K562 (cell line): ENCODE data around the gene RPLP2. TPM values are rescaled to one million over a fixed set of nuclear protein-coding genes. Genes with fewer than 3 reads are reported as not detected.

Experiments used
- CBX2 ChIP-seq: fragments of 200-600 bp; sonication (generic); IDR thresholded peaks from one replicate; pipeline ENCODE4 v1.6.1; 2012; ENCODE audit warnings: mild to moderate bottlenecking, low read length, inconsistent platforms; ENCODE audit not compliant: insufficient read depth, poor library complexity, severe bottlenecking
- CREBBP ChIP-seq: IDR thresholded peaks from one replicate; pipeline ENCODE4 v1.6.1; 2012; ENCODE audit warnings: low read depth, mild to moderate bottlenecking, control low read depth, inconsistent platforms, low read length
- ESRRB ChIP-seq: fragments of 250-450 bp; sonication (Bioruptor Pico); IDR thresholded peaks from 2 replicates; pipeline ENCODE4 v1.5.0; 2020; ENCODE audit warnings: mild to moderate bottlenecking, moderate library complexity, borderline replicate concordance
- EZH2 ChIP-seq: IDR thresholded peaks from 2 replicates; pipeline ENCODE4 v1.6.1; 2012; ENCODE audit warnings: low read depth, mild to moderate bottlenecking, inconsistent platforms, low read length, borderline replicate concordance
- HLTF ChIP-seq: fragments of 450-650 bp; IDR thresholded peaks from 2 replicates; pipeline ENCODE4 v1.6.1; 2016
- KDM2B ChIP-seq: fragments of 250-450 bp; sonication (Bioruptor Pico); IDR thresholded peaks from 2 replicates; pipeline ENCODE4 v1.8.0; 2021; ENCODE audit warnings: mild to moderate bottlenecking, moderate library complexity
- KHSRP ChIP-seq: fragments of 450-650 bp; IDR thresholded peaks from 2 replicates; pipeline ENCODE4 v1.6.1; 2017
- ZBTB17 ChIP-seq: fragments of 450-650 bp; formaldehyde crosslinking; IDR thresholded peaks from 2 replicates; pipeline ENCODE4 v1.4.0; 2020; ENCODE audit warnings: mild to moderate bottlenecking
- ZKSCAN3 ChIP-seq: fragments of 250-450 bp; sonication (Bioruptor Pico); IDR thresholded peaks from 2 replicates; pipeline ENCODE4 v1.4.0; 2020
- ZNF232 ChIP-seq: sonication (generic); formaldehyde crosslinking; IDR thresholded peaks from 2 replicates; pipeline ENCODE4 v1.8.0; 2022; ENCODE audit warnings: mild to moderate bottlenecking, missing genetic modification reagents
- ZNF76 ChIP-seq: fragments of 250-450 bp; sonication (Bioruptor Pico); IDR thresholded peaks from 2 replicates; pipeline ENCODE4 v1.4.0; 2020; ENCODE audit warnings: mild to moderate bottlenecking, moderate library complexity, borderline replicate concordance
- polyA plus RNA-seq, 8 experiments: library from polyadenylated mRNA; depleted of rRNA in 4 of 8; stranded (reverse) in 5 of 8; unstranded in 3 of 8; fragments of >200 nt; fragmentation: Nextera tagmentation in 2 of 8; fragmentation: Illumina TruSeq in 1 of 8; extraction: Ambion mirVana in 2 of 8; extraction: Trizol in 1 of 8; gene quantifications; 2 replicates each; pipeline versions ENCODE4 v1.2.1 to v1.2.3, GENCODE V29; 2011 to 2014; ENCODE audit warnings: inconsistent platforms in 1 of 8, missing spikeins in 1 of 8
- total RNA-seq, 7 experiments: library from RNA; depleted of rRNA in 6 of 7; stranded (reverse); fragments of >200 nt in 6 of 7; fragmentation: Illumina TruSeq in 2 of 7; extraction: Trizol in 2 of 7; gene quantifications; 2 replicates each; pipeline versions ENCODE4 v1.2.1 to v1.2.3, GENCODE V29; 2011 to 2021; ENCODE audit warnings: low replicate concordance in 1 of 7
- TF ChIP-seq, protein P1 (sequence below): fragments of 450-650 bp; IDR thresholded peaks from 2 replicates; pipeline ENCODE4 v1.6.1; 2016; ENCODE audit warnings: borderline replicate concordance
- TF ChIP-seq, protein P2 (sequence below), 2 experiments: IDR thresholded peaks; 2 replicates each; pipeline ENCODE4 v1.6.1; 2011; ENCODE audit warnings: borderline replicate concordance in 1 of 2, control low read depth in 1 of 2, low read depth in 1 of 2, low read length in 1 of 2, mild to moderate bottlenecking in 1 of 2, mixed read lengths in 1 of 2, moderate library complexity in 1 of 2; ENCODE audit not compliant: insufficient read depth in 1 of 2, insufficient read length in 1 of 2, poor library complexity in 1 of 2, severe bottlenecking in 1 of 2; ENCODE audit errors: extremely low read depth in 1 of 2
- TF ChIP-seq, protein P3 (sequence below): fragments of 150-350 bp; IDR thresholded peaks from 2 replicates; pipeline ENCODE4 v1.6.1; 2014; ENCODE audit warnings: low read depth, mild to moderate bottlenecking, low read length, borderline replicate concordance
- TF ChIP-seq, protein P4 (sequence below), 2 experiments: fragments of 450-650 bp in 1 of 2; sonication (generic) in 1 of 2; formaldehyde crosslinking; conservative IDR thresholded peaks; 2 replicates each; pipeline versions ENCODE4 v1.4.0 to v1.8.1; 2020 to 2022; ENCODE audit warnings: mild to moderate bottlenecking in 1 of 2, missing genetic modification reagents in 1 of 2
- TF ChIP-seq, protein P5 (sequence below): IDR thresholded peaks from 2 replicates; pipeline ENCODE4 v1.6.1; 2011; ENCODE audit warnings: borderline replicate concordance, low read depth, mild to moderate bottlenecking, moderate library complexity, low read length; ENCODE audit not compliant: insufficient read depth, poor library complexity, severe bottlenecking

Gene RPLP2
- total and polyA plus RNA-seq, 9 of the 15 experiments (the other 6 are each of a cell fraction or from before 2014, with no cell fraction given): 528 to 3,807 (median 1,633) TPM

DNA sequence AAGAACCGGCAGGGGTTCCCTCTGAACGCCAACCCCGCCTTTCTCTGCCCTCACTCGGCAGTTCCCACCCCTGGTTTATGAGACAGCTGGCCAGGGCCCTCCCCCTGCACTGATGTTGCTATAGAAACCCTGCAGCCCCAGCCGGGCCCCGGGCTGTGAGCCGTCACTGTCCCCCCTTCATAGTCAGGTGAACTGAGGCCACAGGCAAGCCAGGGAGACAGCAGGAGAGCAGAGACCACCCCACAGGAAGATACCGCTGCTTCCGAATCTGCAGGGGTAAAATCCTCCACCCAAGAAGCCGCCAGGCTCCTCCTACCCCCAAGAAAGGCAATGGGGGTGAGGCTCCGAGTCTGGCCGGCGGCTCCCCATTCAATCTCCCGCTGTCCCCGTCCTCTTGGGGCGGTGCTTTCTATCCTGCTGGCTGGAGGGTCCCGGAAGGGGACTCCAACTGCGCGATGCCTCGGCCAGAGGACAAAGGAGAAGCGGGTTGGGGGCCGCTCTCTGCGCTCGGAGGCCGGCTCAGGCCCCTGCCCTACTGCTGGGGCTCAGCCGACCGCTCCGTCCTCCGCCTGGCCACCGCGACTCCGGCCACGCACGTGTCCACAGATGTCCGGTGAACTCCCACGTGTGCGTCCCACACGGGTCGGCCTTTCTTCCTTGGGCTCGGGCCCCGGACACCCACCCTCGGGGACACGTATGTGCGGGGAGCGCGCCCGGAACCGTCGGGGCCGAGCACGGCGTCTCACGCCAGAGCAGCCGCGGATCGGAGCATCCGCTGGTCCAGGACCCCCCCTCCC lies 12.3 kb upstream of the RPLP2 start (continued):
- TF ChIP-seq CREBBP: no peak
- no peak for TF ChIP-seq KDM2B (CRISPR knock-in tag)
- TF ChIP-seq, protein P1, sequence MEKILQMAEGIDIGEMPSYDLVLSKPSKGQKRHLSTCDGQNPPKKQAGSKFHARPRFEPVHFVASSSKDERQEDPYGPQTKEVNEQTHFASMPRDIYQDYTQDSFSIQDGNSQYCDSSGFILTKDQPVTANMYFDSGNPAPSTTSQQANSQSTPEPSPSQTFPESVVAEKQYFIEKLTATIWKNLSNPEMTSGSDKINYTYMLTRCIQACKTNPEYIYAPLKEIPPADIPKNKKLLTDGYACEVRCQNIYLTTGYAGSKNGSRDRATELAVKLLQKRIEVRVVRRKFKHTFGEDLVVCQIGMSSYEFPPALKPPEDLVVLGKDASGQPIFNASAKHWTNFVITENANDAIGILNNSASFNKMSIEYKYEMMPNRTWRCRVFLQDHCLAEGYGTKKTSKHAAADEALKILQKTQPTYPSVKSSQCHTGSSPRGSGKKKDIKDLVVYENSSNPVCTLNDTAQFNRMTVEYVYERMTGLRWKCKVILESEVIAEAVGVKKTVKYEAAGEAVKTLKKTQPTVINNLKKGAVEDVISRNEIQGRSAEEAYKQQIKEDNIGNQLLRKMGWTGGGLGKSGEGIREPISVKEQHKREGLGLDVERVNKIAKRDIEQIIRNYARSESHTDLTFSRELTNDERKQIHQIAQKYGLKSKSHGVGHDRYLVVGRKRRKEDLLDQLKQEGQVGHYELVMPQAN: peak; percentile 90
- TF ChIP-seq, protein P2, sequence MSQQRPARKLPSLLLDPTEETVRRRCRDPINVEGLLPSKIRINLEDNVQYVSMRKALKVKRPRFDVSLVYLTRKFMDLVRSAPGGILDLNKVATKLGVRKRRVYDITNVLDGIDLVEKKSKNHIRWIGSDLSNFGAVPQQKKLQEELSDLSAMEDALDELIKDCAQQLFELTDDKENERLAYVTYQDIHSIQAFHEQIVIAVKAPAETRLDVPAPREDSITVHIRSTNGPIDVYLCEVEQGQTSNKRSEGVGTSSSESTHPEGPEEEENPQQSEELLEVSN (IDR thresholded peaks at IDR 0.05; ENCODE audit: borderline replicate concordance in 1 of 2, extremely low read depth in 1 of 2, insufficient read depth in 1 of 2, insufficient read length in 1 of 2, low read depth in 1 of 2, low read length in 1 of 2, poor library complexity in 1 of 2, severe bottlenecking in 1 of 2): peak in 1 of 2 experiments; percentile 22
- TF ChIP-seq ZNF76 (CRISPR knock-in tag): no peak
- TF ChIP-seq KHSRP: no peak
- TF ChIP-seq ZKSCAN3: no peak
- TF ChIP-seq ESRRB (CRISPR knock-in tag): no peak
- TF ChIP-seq, protein P3, sequence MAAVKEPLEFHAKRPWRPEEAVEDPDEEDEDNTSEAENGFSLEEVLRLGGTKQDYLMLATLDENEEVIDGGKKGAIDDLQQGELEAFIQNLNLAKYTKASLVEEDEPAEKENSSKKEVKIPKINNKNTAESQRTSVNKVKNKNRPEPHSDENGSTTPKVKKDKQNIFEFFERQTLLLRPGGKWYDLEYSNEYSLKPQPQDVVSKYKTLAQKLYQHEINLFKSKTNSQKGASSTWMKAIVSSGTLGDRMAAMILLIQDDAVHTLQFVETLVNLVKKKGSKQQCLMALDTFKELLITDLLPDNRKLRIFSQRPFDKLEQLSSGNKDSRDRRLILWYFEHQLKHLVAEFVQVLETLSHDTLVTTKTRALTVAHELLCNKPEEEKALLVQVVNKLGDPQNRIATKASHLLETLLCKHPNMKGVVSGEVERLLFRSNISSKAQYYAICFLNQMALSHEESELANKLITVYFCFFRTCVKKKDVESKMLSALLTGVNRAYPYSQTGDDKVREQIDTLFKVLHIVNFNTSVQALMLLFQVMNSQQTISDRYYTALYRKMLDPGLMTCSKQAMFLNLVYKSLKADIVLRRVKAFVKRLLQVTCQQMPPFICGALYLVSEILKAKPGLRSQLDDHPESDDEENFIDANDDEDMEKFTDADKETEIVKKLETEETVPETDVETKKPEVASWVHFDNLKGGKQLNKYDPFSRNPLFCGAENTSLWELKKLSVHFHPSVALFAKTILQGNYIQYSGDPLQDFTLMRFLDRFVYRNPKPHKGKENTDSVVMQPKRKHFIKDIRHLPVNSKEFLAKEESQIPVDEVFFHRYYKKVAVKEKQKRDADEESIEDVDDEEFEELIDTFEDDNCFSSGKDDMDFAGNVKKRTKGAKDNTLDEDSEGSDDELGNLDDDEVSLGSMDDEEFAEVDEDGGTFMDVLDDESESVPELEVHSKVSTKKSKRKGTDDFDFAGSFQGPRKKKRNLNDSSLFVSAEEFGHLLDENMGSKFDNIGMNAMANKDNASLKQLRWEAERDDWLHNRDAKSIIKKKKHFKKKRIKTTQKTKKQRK: no peak
- TF ChIP-seq, protein P4, sequence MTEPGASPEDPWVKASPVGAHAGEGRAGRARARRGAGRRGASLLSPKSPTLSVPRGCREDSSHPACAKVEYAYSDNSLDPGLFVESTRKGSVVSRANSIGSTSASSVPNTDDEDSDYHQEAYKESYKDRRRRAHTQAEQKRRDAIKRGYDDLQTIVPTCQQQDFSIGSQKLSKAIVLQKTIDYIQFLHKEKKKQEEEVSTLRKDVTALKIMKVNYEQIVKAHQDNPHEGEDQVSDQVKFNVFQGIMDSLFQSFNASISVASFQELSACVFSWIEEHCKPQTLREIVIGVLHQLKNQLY (CRISPR knock-in tag; conservative IDR thresholded peaks at IDR 0.05): 0 out of 4 replicates have a peak, but pooled peaks of 1 of the 2 experiments have one; percentile 68
- no peak for TF ChIP-seq CBX2
- TF ChIP-seq HLTF: no peak
- no peak for TF ChIP-seq ZNF232 (CRISPR knock-in tag)
- no peak for TF ChIP-seq EZH2
- TF ChIP-seq, protein P5, sequence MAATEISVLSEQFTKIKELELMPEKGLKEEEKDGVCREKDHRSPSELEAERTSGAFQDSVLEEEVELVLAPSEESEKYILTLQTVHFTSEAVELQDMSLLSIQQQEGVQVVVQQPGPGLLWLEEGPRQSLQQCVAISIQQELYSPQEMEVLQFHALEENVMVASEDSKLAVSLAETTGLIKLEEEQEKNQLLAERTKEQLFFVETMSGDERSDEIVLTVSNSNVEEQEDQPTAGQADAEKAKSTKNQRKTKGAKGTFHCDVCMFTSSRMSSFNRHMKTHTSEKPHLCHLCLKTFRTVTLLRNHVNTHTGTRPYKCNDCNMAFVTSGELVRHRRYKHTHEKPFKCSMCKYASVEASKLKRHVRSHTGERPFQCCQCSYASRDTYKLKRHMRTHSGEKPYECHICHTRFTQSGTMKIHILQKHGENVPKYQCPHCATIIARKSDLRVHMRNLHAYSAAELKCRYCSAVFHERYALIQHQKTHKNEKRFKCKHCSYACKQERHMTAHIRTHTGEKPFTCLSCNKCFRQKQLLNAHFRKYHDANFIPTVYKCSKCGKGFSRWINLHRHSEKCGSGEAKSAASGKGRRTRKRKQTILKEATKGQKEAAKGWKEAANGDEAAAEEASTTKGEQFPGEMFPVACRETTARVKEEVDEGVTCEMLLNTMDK: no peak
- 0 out of 2 replicates have a peak, but pooled peaks have one; percentile 59 for TF ChIP-seq ZBTB17 (CRISPR knock-in tag)
